Measurements from ENCODE around the gene ROBO4.

ROBO4 gene

DNA sequence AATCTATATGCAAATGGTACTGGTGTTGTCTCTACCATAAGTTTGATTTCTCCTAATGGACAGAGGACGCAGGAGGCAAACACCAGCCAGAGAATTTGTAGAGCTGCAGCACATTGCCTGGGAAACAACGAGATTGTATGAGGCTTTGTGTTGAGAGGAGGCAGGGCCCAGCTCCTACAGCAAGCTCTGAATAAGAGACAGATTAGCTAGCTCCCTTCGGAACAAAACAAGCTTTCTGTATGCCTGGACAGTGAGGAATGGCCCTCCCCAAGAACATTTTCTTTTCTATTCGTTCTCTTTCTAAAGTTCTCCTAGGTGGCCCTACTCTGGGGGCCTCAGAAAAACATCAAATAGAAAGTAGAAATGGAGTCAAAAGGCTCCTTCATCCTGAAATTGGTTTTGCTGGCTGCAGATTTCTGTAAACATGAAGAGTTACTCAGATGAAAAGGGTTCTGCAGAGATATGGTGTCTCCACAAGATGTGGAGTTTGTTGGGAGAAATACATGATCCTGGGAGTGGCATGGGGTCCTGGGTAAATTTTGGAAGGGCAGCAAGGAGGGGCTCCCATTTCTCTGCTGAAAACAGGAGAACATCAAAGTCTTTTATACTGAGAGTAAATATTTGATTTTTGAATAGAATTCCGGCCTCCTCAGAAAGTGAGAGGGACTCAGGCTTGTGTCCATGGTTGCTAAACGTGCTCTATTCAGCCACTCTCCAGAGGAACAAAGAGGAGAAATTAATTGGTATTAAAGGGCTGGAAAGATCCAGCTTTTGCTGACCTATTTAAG is 45.0 kb upstream of the ROBO4 start:
- ChIA-PET POLR2A (no interaction called here), CTCF (interaction anchor here (1.1 to 2.0 kb wide), 6 partner anchors 8 to 167 kb away, joined by 3 to 9 read pairs (median 5); partner anchors contain the start of gene CCDC15)
- DNase-seq (ENCODE audit: extremely low spot score) = no peak
- TF ChIP-seq, protein P1, sequence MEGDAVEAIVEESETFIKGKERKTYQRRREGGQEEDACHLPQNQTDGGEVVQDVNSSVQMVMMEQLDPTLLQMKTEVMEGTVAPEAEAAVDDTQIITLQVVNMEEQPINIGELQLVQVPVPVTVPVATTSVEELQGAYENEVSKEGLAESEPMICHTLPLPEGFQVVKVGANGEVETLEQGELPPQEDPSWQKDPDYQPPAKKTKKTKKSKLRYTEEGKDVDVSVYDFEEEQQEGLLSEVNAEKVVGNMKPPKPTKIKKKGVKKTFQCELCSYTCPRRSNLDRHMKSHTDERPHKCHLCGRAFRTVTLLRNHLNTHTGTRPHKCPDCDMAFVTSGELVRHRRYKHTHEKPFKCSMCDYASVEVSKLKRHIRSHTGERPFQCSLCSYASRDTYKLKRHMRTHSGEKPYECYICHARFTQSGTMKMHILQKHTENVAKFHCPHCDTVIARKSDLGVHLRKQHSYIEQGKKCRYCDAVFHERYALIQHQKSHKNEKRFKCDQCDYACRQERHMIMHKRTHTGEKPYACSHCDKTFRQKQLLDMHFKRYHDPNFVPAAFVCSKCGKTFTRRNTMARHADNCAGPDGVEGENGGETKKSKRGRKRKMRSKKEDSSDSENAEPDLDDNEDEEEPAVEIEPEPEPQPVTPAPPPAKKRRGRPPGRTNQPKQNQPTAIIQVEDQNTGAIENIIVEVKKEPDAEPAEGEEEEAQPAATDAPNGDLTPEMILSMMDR (IDR thresholded peaks at IDR 0.05; ENCODE audit: control extremely low read depth, extremely low read depth, low read depth, missing control alignments) = no peak

DNA sequence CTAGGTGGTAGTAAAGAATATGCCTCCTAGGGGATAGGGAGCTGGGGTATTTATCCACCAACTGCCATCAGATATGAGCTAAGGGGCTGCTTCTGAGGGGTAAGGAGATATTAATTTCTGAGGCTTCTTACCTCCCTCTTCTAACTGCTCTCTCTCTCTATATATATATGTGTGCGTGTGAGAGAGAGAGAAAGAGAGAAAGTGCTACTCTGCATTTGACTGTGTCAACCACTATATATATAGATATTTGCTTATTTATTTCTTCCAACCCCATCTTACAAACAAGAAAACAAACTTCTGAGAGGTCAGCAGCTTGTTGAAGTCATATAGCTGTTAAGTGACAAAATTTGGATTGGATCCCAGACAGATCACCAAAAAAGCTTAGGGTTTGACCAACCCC is 44.0 kb upstream of the ROBO4 start:
- CTCF ChIA-PET = interaction anchor here (1.0 to 2.0 kb wide), 6 partner anchors 11 to 118 kb away, joined by 3 to 9 read pairs (median 4); partner anchors contain the start of gene CCDC15
- no peak for DNase-seq (ENCODE audit: extremely low spot score)
- POLR2A ChIA-PET = no interaction called here
- TF ChIP-seq, protein P1 (IDR thresholded peaks at IDR 0.05; ENCODE audit: control extremely low read depth, extremely low read depth, low read depth, missing control alignments) = no peak

DNA sequence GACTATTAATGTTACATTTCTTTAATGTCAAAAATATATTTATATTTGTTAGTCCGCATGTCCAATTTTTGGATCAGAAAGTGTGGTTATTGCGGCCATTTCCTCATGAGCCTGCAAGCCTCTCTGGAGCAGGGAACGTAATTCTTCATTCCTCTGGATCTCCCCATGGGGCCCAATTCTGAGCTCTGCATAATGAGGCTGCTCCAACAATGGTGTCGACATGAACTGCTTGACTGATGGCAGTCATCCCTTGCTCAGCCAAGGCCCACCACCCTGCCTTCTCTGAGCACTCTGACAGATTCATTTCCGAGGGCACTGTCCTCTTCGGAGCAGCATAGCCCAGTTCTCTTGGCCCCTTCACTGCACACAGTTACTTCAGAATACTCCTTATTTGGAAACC is 41.3 kb upstream of the ROBO4 start:
- TF ChIP-seq, protein P1 (IDR thresholded peaks at IDR 0.05; ENCODE audit: control extremely low read depth, extremely low read depth, low read depth, missing control alignments) = no peak
- no peak for DNase-seq (ENCODE audit: extremely low spot score)
- ChIA-PET CTCF (interaction anchor here (2.8 kb wide), 1 partner anchor 11 kb away, joined by 9 read pairs; no protein-coding TSS in a partner anchor), POLR2A (no interaction called here)

DNA sequence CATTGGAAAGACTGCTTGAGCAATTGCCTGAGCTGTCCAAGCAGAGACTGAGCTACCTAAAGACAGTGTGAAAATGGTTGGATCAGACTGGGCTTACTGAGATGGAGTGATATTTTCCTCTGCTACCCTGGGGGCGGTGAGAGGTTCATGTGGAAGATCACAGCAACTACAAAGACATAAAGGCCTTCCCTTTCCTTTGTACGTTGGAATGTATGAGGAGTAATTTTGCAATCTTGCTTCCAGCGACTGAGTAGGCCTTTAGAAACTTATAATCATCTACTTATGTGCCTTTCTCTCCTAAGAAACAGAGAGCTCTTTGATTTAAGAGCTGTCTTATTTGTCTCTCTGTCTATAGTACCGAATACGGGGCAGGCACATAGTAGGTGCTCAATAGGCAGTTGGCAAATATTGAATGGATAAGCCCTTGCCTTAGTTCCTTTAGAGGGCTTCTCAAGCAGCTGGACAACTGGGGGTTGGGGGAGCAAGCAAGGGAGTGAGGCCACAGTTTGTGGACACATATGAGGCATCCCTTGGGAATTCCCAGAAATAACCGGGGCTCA is 40.6 kb upstream of the ROBO4 start:
- ChIA-PET CTCF (interaction anchor here (2.8 kb wide), 1 partner anchor 12 kb away, joined by 9 read pairs; no protein-coding TSS in a partner anchor), POLR2A (no interaction called here)
- DNase-seq (ENCODE audit: extremely low spot score) = no peak
- TF ChIP-seq, protein P1 (IDR thresholded peaks at IDR 0.05; ENCODE audit: control extremely low read depth, extremely low read depth, low read depth, missing control alignments) = no peak

DNA sequence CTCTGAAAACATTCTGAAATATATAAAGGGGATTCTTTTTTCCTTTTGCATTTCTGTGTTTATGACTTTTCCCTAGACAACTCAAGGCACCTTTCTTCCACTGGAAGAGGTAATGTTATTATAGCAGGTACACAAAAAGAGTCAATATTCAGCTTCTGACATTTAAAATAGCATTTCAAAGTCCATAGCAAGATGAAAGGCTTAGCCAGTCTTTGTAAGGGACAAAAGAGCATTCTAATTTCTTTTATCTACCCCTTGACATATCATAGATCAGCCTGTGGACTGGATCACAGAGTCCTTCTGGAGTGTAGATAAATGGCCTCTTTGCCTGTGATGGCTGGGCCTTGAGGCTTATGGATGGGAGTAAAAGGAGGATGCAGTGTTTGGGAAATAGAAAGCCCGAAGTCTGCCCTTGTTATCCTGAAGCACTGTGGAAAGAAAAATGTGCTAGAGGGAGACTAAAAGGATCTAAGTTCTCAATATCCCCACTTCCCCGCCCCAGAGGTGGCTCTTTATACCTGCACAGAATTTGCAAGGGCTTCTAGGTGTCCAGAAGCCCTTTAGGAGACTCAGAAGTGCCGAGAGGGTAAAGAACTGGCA is 39.8 kb upstream of the ROBO4 start:
- CTCF ChIA-PET = interaction anchor here (1.1 kb wide), 1 partner anchor 18 kb away, joined by 3 read pairs; no protein-coding TSS in a partner anchor
- POLR2A ChIA-PET = no interaction called here
- TF ChIP-seq, protein P1 (IDR thresholded peaks at IDR 0.05; ENCODE audit: control extremely low read depth, extremely low read depth, low read depth, missing control alignments) = no peak
- no peak for DNase-seq (ENCODE audit: extremely low spot score)
